CD4-positive, alpha-beta T cell treated with Interleukin-2 at 100 ng/mL for 4 hours (primary cell): Measurements from ENCODE around the gene APEX1.
A peak's percentile ranks its signal among the peaks of the same experiment; 100 is the strongest.
"Not testable (repeated sequence)": the region's sequence is repeated elsewhere in the genome, so short reads cannot be mapped to it uniquely, and the experiment has no call there.

ENCODE experiments used
- DNase-seq: peaks from one replicate; pipeline ENCODE4 v3.0.0-alpha.2; 2020; ENCODE audit warnings: low spot score

Gene APEX1

DNA sequence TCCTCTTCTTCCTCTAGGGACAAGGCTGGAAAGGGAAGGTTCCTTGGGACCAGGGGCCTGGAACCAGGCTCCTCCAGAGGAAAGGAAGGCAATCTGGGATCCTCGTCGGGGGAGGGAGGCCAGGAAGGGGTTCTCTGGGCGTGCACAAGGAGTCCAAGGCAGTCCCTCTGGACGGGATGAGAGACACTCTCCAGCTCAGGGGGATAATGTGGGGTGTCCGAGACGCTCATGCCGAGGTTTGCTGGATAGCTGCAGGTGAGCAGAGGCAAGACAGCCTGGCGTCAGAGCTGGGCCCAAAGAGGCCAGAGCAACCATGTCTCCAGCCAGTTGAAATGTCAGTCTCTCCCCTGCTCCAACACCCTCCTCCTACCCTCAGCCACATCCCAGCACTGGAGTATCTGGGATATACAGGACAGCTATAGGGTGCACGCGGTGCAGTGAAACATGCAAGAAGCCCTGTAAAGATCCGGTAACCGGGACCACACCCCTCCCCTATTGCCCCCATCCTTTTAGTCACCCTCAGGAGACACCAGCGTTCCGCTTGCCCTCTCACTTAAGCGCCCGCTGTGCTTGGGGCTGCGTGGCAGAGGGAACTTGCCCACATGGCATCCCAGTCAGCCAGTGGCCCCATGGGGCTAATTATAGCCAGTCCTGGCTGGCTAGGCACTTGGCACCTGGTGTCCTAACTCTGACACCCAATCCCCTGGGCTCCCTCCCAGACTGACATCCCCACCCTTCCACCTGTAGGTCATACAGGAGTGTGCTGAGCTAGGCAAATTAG lies 19.3 kb upstream of the APEX1 start, which contains the start of gene KLHL33:
TSS of gene KLHL33 (minus strand) at position 585 of the 781 bp plus-strand sequence. CDS start at position 230, 355 bp downstream.
- DNase-seq: no peak

DNA sequence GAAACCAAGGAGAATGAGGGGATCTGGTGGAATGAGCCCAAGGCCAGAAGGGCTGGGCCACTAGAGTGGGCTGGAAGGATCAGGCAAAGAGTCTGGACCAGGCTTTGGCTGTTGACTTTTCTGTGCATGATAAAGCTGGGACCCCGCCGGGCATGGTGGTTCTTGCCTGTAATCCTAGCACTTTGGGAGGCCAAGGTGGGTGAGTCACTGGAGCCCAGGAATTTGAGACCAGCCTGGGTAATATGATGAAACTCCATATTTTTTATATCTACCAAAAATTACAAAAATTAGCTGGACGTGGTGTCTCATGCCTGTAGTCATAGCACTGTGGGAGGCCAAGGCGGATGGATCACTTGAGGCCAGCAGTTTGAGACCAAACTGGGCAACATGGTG lies 18.7 kb upstream of the APEX1 start:
- no peak for DNase-seq

DNA sequence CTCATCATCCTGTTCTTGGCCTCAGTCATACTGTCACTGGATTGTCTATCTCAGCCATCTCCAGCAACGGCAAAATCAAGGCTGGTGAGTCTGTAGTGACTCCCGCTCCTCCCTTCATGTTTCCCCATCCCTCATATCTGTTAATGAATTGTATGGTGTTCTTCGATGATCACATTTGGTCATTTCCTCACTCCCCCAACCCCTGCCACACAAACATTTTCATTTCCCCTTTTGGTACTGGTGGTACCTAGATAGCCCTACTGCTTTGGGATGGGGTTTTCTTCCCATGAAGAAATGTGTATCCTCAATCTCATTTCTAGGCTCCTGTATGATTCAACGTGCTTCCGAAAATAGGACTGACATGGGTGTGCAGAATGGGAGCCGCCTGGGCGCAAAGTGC lies 16.4 kb upstream of the APEX1 start:
- DNase-seq: no peak

DNA sequence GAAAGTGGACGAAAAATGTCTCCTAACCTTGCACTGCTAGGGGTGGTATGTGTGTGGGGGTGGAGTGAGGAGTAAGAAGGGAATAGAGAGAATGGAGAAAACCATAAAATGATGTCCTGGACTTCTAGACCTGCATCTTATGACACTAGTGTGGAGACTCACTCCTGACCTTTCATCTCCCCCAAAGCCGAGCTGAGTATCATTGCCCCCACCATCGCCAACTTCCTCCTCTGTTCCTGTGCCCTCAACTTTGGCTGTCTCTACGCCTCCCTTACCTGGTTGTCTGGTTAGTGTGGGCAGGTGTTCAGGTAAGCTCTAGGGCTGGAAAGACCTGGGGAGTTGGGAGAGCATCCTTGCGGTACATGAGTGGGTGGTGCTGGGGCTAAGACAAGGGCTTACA lies 14.6 kb upstream of the APEX1 start:
- DNase-seq: no peak

- peak; percentile 23 for DNase-seq
Measured at GRCh38 chr14:20440882-20441281, 14.1 kb upstream of the APEX1 start.

DNA sequence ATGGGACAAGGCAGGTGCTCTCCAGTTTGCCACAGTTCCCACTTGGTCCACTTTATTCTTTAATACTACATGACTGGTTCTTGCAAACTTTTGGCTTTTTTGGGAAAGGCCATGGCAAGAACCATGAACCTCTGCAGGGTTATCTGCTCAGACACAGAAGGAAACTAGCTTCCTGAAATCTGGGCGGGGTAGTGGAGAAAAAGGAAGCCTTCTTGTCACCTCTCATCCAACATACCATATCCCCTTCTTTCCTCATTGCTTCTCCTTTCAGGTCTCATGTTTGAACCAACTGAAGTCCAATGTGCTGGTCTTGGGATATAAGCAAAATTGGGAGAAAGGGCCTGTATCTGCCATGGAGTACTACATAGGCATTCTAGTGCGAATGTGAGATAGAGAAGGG lies 13.6 kb upstream of the APEX1 start:
- no peak for DNase-seq

DNA sequence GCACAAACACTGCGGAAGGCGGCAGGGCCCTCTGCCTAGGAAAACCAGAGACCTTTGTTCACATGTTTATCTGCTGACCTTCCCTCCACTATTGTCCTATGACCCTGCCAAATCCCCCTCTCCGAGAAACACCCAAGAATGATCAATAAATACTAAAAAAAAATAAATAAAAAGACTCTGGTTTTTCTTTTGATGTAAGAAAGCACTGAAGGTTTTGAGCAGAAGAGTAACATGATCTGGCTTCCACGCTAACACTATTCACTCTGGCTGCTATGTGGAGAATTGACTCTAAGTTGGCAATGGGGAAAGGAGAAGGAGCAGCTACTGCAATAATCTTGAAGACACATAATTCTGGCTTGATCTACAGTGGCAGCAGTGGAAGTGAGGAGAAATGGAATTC lies 11.4 kb upstream of the APEX1 start:
- not testable (repeated sequence) for DNase-seq

GRCh38 chr14:20446889-20447288 lies 8.1 kb upstream of the APEX1 start:
- no peak for DNase-seq

DNA sequence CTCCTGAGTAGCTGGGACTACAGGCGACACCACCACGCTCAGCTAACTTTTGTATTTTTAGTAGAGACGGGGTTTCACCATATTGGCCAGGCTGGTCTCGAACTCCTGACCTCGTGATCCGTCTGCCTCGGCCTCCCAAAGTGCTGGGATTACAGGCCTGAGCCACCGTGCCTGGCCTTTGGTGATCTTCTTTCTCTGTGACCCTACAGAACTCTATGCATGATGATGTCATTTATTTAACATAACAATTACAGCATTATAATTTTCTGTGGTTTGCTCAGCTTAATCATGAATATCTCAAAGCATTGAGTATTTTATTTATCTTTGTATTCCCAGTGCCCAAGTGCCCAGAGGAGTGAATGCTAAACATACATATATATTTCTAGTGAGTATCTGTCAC lies 2.2 kb upstream of the APEX1 start:
- not testable (repeated sequence) for DNase-seq

DNA sequence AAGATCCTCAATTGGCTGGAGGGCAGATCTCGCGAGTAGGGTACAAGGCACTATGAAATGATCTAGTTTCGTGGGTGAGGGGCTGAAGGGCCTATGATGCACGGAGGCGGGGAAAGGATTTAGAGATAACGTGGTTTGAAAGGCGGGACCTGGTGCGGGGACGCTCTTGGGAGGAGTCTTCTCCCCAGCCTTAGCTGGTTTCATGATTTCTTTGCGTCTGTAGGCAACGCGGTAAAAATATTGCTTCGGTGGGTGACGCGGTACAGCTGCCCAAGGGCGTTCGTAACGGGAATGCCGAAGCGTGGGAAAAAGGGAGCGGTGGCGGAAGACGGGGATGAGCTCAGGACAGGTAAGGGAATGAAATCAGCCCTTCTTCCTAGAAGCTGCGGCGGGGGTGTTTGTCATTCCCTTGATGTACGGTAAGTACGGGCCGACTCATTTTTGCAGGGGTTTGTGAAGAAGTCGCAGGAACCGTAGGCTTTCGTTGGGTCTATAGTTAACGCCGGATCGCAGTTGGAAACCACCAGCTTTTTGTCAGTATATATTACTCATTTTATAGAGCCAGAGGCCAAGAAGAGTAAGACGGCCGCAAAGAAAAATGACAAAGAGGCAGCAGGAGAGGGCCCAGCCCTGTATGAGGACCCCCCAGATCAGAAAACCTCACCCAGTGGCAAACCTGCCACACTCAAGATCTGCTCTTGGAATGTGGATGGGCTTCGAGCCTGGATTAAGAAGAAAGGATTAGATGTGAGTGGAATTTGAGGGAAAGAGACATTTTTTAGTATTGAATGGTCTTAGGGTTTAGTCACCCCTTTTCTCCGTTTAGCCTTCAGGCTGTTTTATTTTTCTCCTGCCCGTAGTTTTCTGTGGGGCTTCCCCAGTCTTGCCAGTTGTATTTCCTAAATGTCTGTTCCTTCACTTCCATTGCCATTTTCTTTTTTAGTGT lies 602 bp downstream of the APEX1 start:
- DNase-seq: peak; percentile 40

- DNase-seq: no peak
Measured at GRCh38 chr14:20456971-20457370, 1.9 kb downstream of the APEX1 start.

DNA sequence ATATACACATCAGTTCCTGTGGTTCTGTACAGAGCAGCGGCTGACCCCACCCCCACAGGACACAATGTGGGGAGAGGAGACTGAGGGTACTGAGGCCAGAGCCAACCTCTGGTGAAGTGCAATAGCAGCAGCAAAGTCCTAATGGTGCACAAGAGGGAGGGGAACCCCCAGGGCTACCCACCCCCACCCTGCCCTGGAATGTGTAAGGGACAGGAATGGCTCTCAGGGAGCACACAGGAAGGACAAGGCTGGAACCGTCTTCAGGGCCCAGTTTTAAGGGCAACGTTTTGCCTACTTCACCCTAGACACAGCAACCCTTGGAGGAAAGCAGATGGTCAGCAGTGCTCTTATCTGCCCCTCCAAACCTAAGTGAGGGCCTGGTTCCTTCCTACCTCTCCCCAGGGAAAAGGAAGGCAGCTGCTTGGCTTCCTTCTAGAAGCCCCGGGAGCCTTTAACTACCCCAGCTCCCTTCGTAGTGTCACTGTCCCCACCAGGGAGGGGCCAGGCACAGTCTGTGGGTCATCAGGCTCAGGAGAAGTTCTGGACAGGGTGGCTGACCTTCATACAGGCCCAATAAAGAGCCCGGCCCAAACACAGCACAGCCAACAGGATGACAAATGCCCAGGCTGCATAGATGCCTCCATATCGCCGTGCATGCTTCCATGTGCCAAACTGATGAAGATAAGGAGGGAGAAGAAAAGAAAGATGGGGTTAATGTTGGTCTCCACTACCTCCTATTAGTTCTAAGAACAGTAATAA lies 3.2 kb downstream of the APEX1 start:
- DNase-seq: no peak

- DNase-seq: peak; percentile 56
Measured at GRCh38 chr14:20460458-20461224, 5.6 kb downstream of the APEX1 start.

DNA sequence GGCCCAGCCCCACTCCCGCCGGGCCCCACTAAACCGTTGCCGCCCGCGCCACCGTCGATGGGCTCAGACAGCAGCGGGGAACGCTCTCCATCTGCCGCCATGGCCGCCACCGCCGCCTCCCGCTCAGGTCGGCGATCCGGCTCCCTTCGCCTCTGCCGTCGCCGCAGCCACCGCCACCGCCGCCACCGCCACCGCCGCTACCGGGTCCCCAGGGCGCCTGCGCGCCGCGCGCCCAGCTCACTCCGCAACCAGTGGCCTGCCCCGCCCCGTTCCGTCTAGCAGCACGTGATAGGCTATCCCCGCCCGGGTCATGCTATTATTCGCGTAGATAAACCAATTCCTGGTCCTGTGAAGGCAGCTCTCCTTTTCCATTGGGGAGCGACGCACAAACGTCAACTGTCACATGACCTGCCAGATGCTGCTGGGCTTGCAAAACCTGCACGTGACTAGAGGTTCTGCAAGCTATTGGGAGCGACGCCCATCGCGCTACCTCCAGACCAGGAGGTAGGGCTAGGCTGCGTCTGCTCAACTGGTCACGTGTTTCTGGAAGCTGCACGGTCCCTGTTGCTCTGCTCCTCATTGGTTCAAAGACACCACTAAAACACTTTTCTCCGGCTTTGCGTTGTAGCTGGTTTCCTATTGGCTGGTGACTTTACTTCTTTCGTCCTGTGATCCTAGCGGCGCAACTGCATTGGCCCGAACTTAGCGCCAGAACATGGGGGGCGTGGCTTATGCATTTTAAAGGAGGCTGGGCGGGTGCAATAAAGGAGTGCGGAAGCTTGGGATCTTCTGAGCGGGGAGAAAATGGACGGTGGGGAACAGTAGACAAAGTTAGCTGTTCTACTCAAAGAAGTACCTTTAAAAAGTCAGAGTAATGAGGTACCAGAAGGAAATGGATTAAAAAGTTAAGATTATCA lies 6.5 kb downstream of the APEX1 start, which contains the start of gene PIP4P1:
TSS of gene PIP4P1 (minus strand) at position 210 of the 917 bp plus-strand sequence. CDS start at position 101, 109 bp downstream.
- peak; percentile 99 for DNase-seq

DNA sequence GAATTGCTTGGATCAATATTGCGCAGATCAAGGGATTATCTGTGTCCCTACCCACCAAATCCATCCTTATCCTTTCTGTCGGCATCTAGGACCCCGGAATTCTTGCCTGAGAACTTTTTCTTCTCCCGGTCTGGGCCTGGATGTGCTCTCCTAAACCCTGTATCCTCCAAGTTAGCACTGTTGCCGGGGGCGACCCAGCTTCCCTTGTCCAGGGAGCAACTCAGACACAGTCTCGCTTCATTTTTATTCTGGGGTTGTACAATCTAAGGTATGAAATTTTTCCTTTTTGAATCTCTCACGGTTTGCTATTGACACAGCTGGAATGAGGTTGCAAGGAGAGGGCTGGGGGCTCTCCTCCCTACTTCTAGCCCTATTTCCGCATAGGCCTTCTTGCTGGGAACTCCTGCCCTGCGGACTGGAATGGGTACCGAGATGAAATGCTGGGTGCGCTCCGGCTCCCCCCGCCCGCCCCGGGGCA lies 13.8 kb downstream of the APEX1 start:
- no peak for DNase-seq

GRCh38 chr14:20469242-20469889 lies 14.3 kb downstream of the APEX1 start, which contains the start of gene PNP:
Gene PNP (plus strand): TSS chr14:20469406. CDS start chr14:20469525, 119 bp downstream.
- DNase-seq: peak; percentile 93

GRCh38 chr14:20469890-20470602 lies 15.0 kb downstream of the APEX1 start:
- DNase-seq: peak; percentile 81

DNA sequence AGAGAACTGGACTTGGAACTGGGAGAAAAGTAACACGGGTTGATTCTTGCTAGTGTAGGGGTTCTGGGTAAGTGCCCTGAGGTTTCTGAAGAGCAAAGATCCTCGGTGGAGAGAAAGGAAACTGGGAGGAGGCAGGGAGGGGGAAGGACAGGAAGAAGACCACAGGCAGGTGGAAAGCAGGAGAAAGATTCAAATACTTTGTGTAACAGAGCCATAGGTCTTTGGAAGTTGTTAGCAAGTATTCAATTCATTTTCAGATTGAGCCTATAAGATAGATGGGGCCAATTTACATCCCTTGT lies 15.5 kb downstream of the APEX1 start:
- DNase-seq: no peak
